ENCODE results near the gene NPY4R2.
"Not testable (repeated sequence)": the region's sequence is repeated elsewhere in the genome, so short reads cannot be mapped to it uniquely, and the experiment has no call there.

The NPY4R2 gene

GRCh38 chr10:47933462-47933861 lies 15.0 kb downstream of the NPY4R2 start:
- DNase-seq, result not testable (repeated sequence)

GRCh38 chr10:47936772-47937228 lies 18.3 kb downstream of the NPY4R2 start:
- not testable (repeated sequence) for DNase-seq

GRCh38 chr10:47937634-47938033 lies 19.2 kb downstream of the NPY4R2 start:
- not testable (repeated sequence) for DNase-seq

- not testable (repeated sequence) for DNase-seq
Observed at GRCh38 chr10:47940821-47941220, 22.4 kb downstream of the NPY4R2 start.

GRCh38 chr10:47941379-47941778 lies 22.9 kb downstream of the NPY4R2 start:
- not testable (repeated sequence) for DNase-seq

- DNase-seq, result not testable (repeated sequence)
Observed at GRCh38 chr10:47942351-47943019, 24.0 kb downstream of the NPY4R2 start.

GRCh38 chr10:47943328-47943727 lies 24.9 kb downstream of the NPY4R2 start:
- not testable (repeated sequence) for DNase-seq

- DNase-seq, result not testable (repeated sequence)
Observed at GRCh38 chr10:47947424-47947823, 29.0 kb downstream of the NPY4R2 start.

GRCh38 chr10:47957158-47957557 lies 38.7 kb downstream of the NPY4R2 start:
- DNase-seq, result not testable (repeated sequence)

GRCh38 chr10:47959677-47960076 lies 41.2 kb downstream of the NPY4R2 start:
- not testable (repeated sequence) for DNase-seq

- not testable (repeated sequence) for DNase-seq
Observed at GRCh38 chr10:47960699-47961098, 42.2 kb downstream of the NPY4R2 start.

- DNase-seq, result not testable (repeated sequence)
Observed at GRCh38 chr10:47962785-47963184, 44.3 kb downstream of the NPY4R2 start.

GRCh38 chr10:47964280-47965063 lies 46.0 kb downstream of the NPY4R2 start:
- not testable (repeated sequence) for DNase-seq

- not testable (repeated sequence) for DNase-seq
Observed at GRCh38 chr10:47968988-47969387, 50.5 kb downstream of the NPY4R2 start.

GRCh38 chr10:47970047-47970446 lies 51.6 kb downstream of the NPY4R2 start:
- not testable (repeated sequence) for DNase-seq

GRCh38 chr10:47971598-47971997 lies 53.1 kb downstream of the NPY4R2 start:
- DNase-seq, result not testable (repeated sequence)

- DNase-seq, result not testable (repeated sequence)
Observed at GRCh38 chr10:47972077-47972476, 53.6 kb downstream of the NPY4R2 start.
